ENCODE results near the gene HES4. TPM values are rescaled to one million over a fixed set of nuclear protein-coding genes. Genes with fewer than 3 reads are reported as not detected.
A peak's percentile ranks its signal among the peaks of the same experiment; 100 is the strongest.

The HES4 gene
- total and polyA plus RNA-seq, 10 of the 15 experiments (the other 5 are each of a cell fraction or from before 2014, with no cell fraction given), result 0.44 to 1.7 (median 0.85) TPM; not detected in 5

DNA sequence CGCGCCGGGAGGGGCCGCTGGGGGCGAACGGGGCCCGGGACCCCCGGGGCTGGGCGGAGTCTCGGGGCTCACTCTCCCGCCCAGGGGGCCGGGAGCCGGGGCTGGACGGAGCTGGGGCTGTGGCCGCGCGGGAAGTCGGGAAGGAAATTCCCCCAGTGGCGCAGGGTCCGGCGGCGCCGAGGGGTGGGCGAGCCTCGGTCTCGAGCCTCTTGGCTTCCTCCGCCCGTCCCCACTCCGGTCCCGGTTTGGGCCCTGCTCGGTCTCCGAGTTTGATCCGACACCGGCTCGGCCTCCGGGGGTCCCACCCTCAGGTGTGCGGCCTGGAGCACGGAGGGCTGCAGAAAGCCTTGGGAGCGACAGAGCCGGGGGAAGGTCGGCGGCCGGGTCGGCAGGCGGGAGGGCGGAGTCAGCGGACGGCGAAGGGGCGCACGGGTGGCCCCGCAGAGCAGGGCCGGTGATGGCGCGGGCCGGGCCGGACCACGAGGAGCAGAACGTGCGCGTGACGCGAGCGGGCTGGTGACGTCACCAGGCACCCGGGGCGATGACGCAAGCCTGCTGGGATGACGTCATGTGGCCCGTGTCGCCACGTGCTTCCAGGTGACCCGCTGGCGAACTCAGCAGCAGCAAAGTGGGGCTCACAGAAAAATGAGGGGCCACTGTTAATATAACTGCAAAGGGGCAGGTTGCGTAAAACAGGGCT, 610 bp upstream of the HES4 start (continued):
- 0 out of 2 replicates have a peak, but pooled peaks have one; percentile 21 for TF ChIP-seq ZSCAN29 (IDR thresholded peaks at IDR 0.05)

GRCh38 chr1:998995-999724, 737 bp downstream of the HES4 start:
- CTCF ChIA-PET, result interaction anchor here (1.1 kb wide), 1 partner anchor 15 kb away, joined by 3 read pairs; no protein-coding TSS in a partner anchor
- POLR2A ChIA-PET, result no interaction called here
- FAIRE-seq, result no peak
- no peak for DNase-seq (ENCODE audit: low read depth, low spot score)
- WGBS (ENCODE audit: insufficient coverage, insufficient replicate concordance, low lambda C conversion rate, missing lambda C conversion rate), result 2% methylated on average over 69 of the region's 86 CpGs
- TSS peak; percentile 74 for BruUV-seq (replicated peaks)
- no peak overlapping the region for H3K27ac ChIP-seq (ENCODE audit: control insufficient read depth, insufficient read depth)
- in situ Hi-C loops (cut with MboI), result no loop called here
- RAD21 ChIA-PET (ENCODE audit: unreplicated experiment), result interaction anchor here (0.6 to 1.0 kb wide), 3 partner anchors 15 to 778 kb away, joined by 3 to 4 read pairs (median 3); no protein-coding TSS in a partner anchor
- H3K9me3 ChIP-seq (replicated peaks; ENCODE audit: control insufficient read depth, insufficient read depth, low read length), result no peaks in the 10 kb centered on the region
- no peaks in the 10 kb centered on the region for H4K20me1 ChIP-seq (ENCODE audit: control insufficient read depth, insufficient read depth)
- no peak overlapping the region for H2AFZ ChIP-seq (ENCODE audit: control insufficient read depth, low read depth, low read length)
- H3K4me2 ChIP-seq (ENCODE audit: control insufficient read depth, insufficient read depth), result peak overlapping the region; percentile 96
- H3K4me3 ChIP-seq, result peak overlapping the region; percentile 16; the same call in 1 of the 2 replicates
- peaks cover 15% of the 10 kb centered on the region for H3K4me1 ChIP-seq (ENCODE audit: control insufficient read depth, insufficient read depth, low read length)
- H3K79me2 ChIP-seq (ENCODE audit: control insufficient read depth, insufficient read depth, low read length), result no peaks in the 10 kb centered on the region
- no peak overlapping the region; the same call in 1 of the 2 replicates for H3K9ac ChIP-seq (ENCODE audit: control insufficient read depth, insufficient read depth, low read length)
- SMC1A ChIA-PET (ENCODE audit: uncharacterized antibody, unreplicated experiment), result interaction anchor here (1.3 to 1.6 kb wide), 2 partner anchors 14 to 15 kb away, joined by 3 read pairs; partner anchors contain the start of gene ISG15
- peak; percentile 11 for ATAC-seq
- H3K36me3 ChIP-seq (ENCODE audit: control insufficient read depth in 2 of 2, insufficient read depth in 2 of 2, low read length in 1 of 2), result no peaks in the 10 kb centered on the region
- peaks cover 0 to 17% of the 10 kb centered on the region in 2 experiments; a peak in 2 of 4 replicates for H3K27me3 ChIP-seq (replicated peaks in 1 of 2; ENCODE audit: control insufficient read depth in 2 of 2, insufficient read depth in 2 of 2, low read length in 1 of 2)
- intact Hi-C loops (cut with micrococcal nuclease; ENCODE audit: unreplicated experiment), result no loop called here
- TF ChIP-seq POLR2AphosphoS5 (IDR thresholded peaks at IDR 0.05; ENCODE audit: low read length) (no peak), YBX1 (IDR thresholded peaks at IDR 0.05) (no peak), NKRF (conservative IDR thresholded peaks at IDR 0.05) (0 out of 2 replicates have a peak, but pooled peaks have one; percentile 44), E4F1 (IDR thresholded peaks at IDR 0.05; ENCODE audit: borderline replicate concordance, partially characterized antibody) (no peak), BHLHE40 (IDR thresholded peaks at IDR 0.05; ENCODE audit: borderline replicate concordance in 1 of 2, low read depth in 2 of 2, low read length in 1 of 2) (peak in 1 of 2 experiments; percentile 67; a peak in 1 of 4 replicates), CHD4 (IDR thresholded peaks at IDR 0.05) (no peak), TCF12 (IDR thresholded peaks at IDR 0.05; ENCODE audit: low read depth, low read length) (0 out of 2 replicates have a peak, but pooled peaks have one; percentile 4), BACH1 (IDR thresholded peaks at IDR 0.05; ENCODE audit: borderline replicate concordance) (peak; percentile 78; the same call in 1 of the 2 replicates), MYC (IDR thresholded peaks at IDR 0.05; ENCODE audit: insufficient read depth, insufficient read length, insufficient replicate concordance, low read length, severe bottlenecking) (no peak), ASH2L (IDR thresholded peaks at IDR 0.05; ENCODE audit: borderline replicate concordance, low read depth) (no peak)
- TF ChIP-seq, protein P1, sequence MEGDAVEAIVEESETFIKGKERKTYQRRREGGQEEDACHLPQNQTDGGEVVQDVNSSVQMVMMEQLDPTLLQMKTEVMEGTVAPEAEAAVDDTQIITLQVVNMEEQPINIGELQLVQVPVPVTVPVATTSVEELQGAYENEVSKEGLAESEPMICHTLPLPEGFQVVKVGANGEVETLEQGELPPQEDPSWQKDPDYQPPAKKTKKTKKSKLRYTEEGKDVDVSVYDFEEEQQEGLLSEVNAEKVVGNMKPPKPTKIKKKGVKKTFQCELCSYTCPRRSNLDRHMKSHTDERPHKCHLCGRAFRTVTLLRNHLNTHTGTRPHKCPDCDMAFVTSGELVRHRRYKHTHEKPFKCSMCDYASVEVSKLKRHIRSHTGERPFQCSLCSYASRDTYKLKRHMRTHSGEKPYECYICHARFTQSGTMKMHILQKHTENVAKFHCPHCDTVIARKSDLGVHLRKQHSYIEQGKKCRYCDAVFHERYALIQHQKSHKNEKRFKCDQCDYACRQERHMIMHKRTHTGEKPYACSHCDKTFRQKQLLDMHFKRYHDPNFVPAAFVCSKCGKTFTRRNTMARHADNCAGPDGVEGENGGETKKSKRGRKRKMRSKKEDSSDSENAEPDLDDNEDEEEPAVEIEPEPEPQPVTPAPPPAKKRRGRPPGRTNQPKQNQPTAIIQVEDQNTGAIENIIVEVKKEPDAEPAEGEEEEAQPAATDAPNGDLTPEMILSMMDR (IDR thresholded peaks at IDR 0.05 in 2 of 3, conservative IDR thresholded peaks at IDR 0.05 in 1 of 3; ENCODE audit: control insufficient read depth in 2 of 3, extremely low read depth in 1 of 3, insufficient read depth in 1 of 3, low read depth in 3 of 3, low read length in 3 of 3), result 0 out of 6 replicates have a peak, but pooled peaks of 1 of the 3 experiments have one; percentile 5

All from GM12878 (cell line).